GM12891 (cell line): ENCODE measurements around the gene FSD1.

Experiments used
- POLR2A ChIP-seq: IDR thresholded peaks from 2 replicates; pipeline ENCODE4 v1.6.1; 2011; ENCODE audit warnings: low read depth, low read length, control low read depth
- POLR2AphosphoS5 ChIP-seq: IDR thresholded peaks from 2 replicates; pipeline ENCODE4 v1.6.1; 2011; ENCODE audit warnings: low read depth, low read length, control low read depth
- TAF1 ChIP-seq: IDR thresholded peaks from 2 replicates; pipeline ENCODE4 v1.6.1; 2011; ENCODE audit warnings: low read depth, low read length, control low read depth

DNA sequence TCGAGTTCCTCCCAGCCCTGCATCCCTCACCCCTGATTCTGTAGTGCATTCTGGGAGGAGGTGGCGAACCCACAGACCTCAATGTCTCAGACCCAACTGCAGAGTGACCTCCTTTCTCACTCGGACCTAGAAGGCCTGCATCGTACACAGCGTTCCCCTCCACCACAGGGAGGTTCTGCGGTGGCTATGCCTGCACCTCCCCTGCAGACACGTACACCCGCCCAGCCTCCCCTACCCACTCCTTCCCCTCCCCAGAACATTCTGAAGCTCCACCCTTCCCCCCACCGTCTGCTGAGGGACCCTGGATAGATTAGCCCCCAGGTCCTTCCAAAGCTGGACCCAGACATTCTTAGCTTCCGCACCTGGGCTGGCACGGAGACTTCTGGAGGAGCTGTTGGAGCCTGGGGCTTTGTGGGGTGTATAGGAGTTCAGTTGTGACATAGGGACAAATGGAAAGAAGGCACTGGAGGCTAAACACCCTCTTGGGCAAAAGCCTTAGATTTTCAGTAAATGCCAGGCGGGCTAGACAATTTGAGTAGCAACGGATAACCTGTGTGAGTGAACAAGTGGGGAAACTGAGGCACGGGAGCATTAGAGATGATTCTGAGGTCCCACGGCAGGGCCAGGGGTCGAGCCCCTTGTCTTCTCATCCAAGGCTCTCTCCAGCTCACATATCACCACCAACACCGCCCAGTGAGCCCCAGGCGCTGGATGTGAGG is 420 bp upstream of the FSD1 start:
- TF ChIP-seq POLR2A (no peak), POLR2AphosphoS5 (no peak), TAF1 (no peak)
